ENCODE measurements around the gene IZUMO1R. TPM values are rescaled to one million over a fixed set of nuclear protein-coding genes. Genes with fewer than 3 reads are reported as not detected.

IZUMO1R gene
- total RNA-seq, 4 donors from 2014 or later: not detected

- no peak for ATAC-seq (ENCODE audit: low FRiP score)
- DNase-seq (ENCODE audit: low spot score): no peak
- TF ChIP-seq CTCF (IDR thresholded peaks at IDR 0.05): no peak
Observed at GRCh38 chr11:94281324-94281723, 23.1 kb upstream of the IZUMO1R start.

- no peak for TF ChIP-seq CTCF (IDR thresholded peaks at IDR 0.05)
- no peak for DNase-seq (ENCODE audit: low spot score)
- no peak for ATAC-seq (ENCODE audit: low FRiP score)
Observed at GRCh38 chr11:94283678-94284077, 20.7 kb upstream of the IZUMO1R start.

- no peak for ATAC-seq (ENCODE audit: low FRiP score)
- TF ChIP-seq CTCF (IDR thresholded peaks at IDR 0.05): no peak
Observed at GRCh38 chr11:94295534-94295933, 8.8 kb upstream of the IZUMO1R start.

GRCh38 chr11:94297985-94298576 is 6.3 kb upstream of the IZUMO1R start:
- DNase-seq (ENCODE audit: low spot score) (no peak), ATAC-seq (ENCODE audit: low FRiP score) (no peak)
- no peak for TF ChIP-seq CTCF (IDR thresholded peaks at IDR 0.05)

More at GRCh38 chr11:94295534-94295933, 8.8 kb upstream of the IZUMO1R start:
- no peak for DNase-seq (ENCODE audit: low spot score)

- DNase-seq (ENCODE audit: low spot score) (no peak), ATAC-seq (ENCODE audit: low FRiP score) (no peak)
- TF ChIP-seq CTCF (IDR thresholded peaks at IDR 0.05): no peak
Observed at GRCh38 chr11:94302776-94303175, 1.6 kb upstream of the IZUMO1R start.

- DNase-seq (ENCODE audit: low spot score): no peak
- TF ChIP-seq CTCF (IDR thresholded peaks at IDR 0.05): no peak
- peak; percentile 29 for ATAC-seq (ENCODE audit: low FRiP score)
Observed at GRCh38 chr11:94305146-94305545, 766 bp downstream of the IZUMO1R start.

GRCh38 chr11:94307101-94307791 is 2.9 kb downstream of the IZUMO1R start:
- ATAC-seq (ENCODE audit: low FRiP score) (no peak), DNase-seq (ENCODE audit: low spot score) (no peak)
- TF ChIP-seq CTCF (IDR thresholded peaks at IDR 0.05): no peak

Measured in omental fat pad (tissue), 4 donors.